SIG-M5 (cell line): ENCODE measurements around the gene LBP.
"Not testable (repeated sequence)": the region's sequence is repeated elsewhere in the genome, so short reads cannot be mapped to it uniquely, and the experiment has no call there.

Experiments used
- DNase-seq: peaks from one replicate; lab custom pipeline; 2025; lab: John Stamatoyannopoulos, UW

Gene LBP

DNA sequence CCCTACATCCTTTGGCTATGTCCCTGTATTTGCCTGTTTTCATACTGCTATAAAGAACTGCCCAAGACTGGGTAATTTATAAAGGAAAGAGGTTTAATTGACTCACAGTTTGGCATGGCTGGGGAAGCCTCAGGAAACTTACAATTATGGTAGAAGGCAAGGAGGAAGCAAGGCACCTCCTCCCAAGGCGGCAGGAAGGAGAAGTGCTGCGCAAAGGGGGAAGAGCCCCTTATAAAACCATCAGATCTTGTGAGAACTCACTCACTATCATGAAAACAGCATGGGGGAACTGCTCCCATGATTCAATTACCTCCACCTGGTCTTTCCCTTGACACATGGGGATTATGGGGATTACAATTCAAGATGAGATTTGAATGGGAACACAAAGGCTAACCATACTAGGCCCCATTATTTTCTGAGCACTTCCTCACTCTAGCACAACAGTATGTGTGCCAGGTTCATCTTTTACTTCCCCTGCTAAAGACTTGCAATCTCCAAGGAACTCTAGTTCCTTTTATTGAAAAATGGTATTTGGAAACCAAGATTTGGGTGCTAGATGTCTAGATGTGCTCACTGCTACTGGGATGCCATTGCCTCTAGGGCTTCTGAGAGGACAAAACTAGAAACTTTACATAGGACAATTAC, 49.6 kb downstream of the LBP start:
- not testable (repeated sequence) for DNase-seq

DNA sequence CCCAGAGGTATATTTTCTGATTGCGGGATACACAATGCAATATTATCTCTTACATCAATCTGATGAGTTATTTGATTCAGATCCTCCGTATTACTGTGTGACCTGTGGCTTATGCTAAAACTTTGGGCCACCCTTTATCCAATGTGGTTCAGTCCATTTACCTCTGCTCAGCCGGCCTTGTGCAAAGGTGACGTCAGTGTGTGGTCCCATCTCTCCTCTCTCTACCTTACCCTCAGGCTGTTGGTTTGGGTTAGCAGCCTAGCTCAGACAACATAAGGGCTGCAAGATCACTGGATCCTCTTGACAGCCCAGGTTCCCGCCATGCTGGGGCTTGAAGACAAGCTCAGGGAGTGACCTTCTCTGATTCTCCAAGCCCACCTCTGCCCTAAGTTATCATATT, 55.8 kb downstream of the LBP start:
- DNase-seq, result no peak

DNA sequence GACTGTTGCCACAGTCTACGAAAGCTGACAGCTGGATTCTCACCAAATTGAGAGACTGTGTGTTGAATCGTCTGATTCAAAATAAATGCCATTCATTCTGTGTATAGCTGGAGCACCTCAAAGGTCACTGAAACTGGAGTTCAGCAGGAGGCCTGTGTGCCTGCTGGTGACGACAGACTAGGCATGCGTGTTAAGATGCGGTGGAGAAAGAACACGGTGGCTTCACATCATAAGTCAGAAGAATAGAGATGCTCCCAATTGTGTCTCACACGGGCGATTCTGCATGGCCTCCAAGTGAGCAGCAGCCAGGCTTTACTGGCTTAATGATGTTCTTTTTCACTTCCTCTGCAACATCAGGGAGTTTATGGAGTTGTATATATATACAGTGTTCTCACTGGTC, 56.5 kb downstream of the LBP start:
- DNase-seq, result no peak

DNA sequence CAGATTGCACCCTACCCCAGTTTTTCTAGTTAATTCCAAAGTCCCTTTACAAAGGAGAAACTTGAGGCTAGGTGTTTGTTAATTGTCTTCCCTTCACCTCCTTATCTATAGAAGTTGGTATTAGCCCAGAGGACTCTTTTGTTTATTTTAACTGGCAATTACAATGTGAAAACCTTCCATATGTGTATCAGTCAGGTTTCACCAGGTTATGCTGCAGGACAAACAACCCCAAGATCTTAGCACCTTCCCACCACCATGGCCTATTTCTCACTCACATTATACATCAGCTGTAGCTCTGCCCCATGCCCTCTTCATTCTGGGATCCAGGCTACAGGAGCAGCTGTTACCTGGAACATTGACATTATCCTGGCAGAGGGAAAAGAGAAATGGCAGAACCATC, 57.7 kb downstream of the LBP start:
- no peak for DNase-seq

DNA sequence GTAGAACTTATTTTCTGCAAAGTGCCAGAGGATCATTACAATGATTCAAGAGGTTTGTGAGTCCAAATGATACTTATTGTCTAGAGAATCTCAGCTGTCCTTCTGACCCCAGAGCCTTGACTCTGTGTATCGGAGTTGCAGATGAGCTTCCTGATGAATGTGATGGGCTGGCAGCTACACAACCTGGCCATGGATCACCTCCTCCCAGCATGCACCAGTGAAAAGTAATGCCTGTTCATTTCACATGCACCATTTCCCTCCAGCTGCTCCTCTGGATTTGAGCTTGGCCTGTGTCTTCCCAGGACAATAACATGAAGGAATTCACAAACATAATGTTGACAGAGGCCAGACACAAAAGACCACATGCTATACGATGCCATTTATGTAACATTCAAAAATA, 58.9 kb downstream of the LBP start:
- no peak for DNase-seq

DNA sequence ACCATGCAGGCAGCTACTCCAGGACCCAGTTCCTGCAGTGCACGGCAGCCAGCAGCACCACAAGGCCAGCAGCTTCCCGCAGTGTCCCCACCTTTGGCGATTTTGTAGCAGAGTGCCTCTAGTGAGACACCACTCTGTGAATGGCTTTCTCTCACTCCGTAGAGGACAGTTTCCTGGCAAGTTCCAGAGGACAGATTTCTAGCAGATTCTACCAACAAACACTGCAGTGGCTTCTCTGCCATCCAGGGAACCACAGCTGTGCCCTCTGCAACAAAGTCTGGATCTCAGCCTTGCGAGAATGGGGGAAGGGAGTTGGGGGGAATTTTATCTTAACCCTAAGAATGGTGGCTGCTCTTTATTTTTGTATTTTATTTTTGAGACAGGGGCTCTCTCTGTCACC, 60.2 kb downstream of the LBP start:
- DNase-seq, result no peak

DNA sequence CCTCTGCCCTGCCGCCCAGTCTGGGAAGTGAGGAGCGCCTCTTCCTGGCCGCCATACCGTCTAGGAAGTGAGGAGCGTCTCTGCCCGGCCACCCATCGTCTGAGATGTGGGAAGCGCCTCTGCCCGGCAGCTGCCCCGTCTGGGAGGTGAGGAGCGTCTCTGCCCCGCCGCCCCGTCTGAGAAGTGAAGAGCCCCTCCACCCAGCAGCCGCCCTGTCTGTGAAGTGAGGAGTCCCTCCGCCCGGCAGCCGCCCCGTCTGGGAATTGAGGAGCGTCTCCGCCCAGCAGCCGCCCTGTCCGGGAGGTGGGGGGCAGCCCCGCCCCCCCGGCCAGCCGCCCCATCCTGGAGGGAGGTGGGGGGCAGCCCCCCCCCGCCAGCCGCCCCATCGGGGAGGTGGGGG, 61.0 kb downstream of the LBP start:
- no peak for DNase-seq

DNA sequence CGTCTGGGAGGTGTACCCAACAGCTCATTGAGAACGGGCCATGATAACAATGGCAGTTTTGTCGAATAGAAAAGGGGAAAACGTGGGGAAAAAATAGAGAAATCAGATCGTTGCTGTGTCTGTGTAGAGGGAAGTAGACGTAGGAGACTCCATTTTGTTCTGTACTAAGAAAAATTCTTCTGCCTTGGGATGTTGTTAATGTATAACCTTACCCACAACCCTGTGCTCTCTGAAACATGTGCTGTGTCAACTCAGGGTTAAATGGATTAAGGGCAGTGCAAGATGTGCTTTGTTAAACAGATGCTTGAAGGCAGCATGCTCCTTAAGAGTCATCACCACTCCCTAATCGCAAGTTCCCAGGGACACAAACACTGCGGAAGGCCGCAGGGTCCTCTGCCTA, 61.5 kb downstream of the LBP start:
- DNase-seq, result not testable (repeated sequence)

DNA sequence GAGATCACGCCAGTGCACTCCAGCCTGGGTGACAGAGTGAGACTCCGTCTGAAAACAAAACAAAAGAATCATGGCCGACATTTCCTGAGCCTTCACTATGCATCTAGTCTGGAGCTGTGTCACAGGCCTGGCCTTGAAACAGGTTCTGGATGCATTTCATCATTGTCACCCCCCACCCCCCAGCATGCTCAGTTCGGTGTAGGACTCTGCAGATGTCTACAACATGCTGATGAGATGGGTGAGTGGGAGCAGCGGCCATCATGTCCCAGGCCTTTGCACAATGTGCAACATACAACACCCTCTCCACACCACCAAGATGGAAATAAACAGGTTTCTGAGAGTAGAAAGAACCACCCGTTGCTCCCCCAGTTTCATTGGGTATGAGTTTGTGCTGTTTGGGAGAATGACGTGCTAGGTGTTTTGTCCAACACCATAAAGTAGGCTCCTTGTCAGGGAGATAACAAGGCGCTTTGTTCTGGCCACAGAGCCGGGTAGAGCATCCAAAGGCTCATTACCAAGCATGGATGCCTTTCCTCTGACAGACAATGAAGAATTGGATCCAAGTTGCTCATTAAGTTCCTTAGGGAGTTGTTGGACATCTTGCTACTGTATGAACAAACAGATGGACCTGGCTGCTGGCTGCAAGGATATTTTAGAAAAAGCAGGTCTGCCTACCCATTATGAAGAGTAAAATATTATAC, 66.7 kb downstream of the LBP start:
- no peak for DNase-seq

DNA sequence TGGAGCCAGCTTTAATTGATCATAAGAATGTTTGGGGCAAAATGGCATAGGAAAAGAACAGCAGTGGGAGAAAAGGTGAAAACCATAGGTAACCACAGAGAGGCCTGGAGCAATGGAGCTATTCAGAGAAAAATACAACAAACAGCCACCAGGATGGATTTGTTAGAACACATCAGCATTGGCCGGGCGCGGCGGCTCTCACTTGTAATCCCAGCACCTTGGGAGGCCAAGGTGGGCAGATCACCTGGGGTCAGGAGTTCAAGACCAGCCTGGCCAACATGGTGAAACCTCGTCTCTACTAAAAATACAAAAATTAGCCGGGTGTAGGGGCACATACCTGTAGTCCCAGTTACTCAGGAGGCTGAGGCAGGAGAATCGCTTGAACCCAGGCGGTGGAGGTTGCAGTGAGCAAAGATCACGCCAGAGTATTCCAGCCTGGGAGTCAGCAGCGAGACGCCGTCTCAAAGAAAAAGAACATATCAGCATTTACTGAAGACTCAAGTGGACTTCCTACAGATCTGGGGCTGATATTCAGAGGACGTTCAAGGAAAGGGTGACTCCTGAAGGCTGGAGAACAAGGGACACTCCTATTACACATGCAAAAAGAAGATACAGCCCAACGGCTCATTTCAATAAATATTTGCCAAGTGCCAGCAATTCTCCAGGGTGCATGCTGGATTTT, 68.6 kb downstream of the LBP start:
- no peak for DNase-seq

DNA sequence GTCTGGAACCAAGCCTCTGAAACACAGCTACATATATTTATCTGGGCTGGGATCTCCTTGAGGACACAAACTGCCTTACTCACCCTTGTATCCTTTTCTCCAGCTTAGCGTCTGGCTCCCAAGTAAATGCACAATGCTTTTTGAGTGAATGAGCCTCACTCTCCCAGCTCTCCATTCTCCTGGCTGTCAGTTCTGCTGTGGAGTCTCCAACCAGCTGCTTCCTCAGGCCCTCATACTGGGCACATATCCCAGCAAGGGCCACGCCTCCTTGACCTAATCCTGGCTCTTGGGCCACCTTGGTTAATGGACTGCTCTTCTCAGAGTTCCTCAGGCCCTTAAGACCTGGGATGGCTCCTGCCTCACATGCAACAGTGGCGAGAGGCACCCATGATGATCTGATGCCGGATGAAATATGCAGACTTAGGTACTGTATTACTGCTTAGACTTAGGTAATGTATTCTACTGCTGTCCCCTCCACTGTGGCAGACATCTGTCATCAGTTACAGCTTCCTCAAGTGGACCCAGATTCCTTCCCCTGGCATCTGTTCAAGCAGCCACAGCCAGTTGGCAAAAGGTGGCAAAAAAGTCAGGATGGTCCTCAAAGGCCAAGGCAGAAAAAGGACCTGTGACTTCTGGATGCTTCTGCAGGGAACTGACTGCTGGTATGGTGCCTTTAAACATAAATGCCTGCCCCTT, 72.4 kb downstream of the LBP start:
- no peak for DNase-seq

DNA sequence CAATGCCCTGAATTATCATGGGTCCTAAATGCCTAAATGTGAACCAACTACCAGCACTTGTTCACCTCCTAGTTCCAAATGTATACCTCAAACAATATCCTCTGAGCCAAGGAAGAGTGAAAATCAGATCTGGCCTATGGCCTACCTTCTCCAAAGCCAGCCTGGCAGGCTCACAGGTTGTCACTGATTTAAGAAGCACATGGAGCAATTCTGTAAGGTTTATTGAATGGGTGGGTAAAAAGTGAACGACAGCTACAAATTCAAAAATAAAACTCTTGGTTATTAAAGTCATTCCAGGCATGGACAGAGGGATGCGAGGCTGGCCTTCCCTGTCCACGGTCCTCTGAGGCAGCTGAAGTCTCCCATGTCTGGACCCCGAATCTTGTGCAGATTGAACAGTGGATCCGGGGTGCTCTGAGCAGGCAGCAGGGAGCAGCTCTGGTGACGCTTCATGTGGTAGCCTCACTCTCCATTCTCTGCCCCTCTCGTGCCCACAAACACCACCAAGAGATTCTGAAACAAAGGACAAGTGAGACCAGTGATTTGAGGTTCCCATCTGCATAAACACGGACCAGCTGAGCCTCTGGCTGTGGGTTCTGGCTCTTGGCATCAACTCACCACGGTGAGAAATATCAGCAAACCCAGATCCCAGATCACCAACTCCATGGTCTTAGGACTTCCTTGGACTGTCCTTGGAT, 74.3 kb downstream of the LBP start:
- no peak for DNase-seq

DNA sequence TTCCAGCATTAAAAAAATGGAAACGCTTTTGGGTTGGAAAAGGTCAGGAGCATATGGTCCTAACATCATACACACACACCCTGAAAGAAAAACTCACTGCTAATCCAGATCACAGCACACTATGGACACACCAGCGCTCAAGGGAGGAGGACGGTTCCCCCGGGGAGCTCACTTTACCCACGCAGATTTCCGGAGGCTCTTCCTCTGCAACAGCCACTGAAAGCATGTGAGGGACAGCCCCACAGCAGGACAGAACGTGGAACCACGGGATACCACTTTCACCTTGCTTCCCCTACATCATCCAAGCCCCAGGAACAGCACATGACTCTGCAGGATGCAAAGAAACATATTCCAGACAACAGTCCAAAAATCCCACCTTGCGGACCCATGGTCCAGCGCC, 75.6 kb downstream of the LBP start:
- DNase-seq, result no peak

DNA sequence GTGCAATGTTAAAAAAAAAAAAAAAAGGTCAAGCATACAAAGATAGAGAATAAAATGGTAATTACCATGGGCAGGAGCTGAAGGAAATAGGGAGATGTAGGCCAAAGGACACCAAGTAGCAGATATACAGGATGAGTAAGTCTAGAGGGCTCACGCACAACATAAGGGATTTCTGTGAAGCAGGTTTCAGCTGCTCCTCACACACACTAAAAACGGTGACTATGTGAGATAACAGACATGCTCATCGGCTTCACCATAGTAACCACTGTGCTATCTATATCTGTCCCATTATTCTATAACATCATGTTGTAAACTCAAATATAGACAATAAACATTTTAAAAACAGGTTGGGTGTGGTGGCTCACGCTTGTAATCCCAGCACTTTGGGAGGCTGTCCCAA, 77.3 kb downstream of the LBP start:
- no peak for DNase-seq

DNA sequence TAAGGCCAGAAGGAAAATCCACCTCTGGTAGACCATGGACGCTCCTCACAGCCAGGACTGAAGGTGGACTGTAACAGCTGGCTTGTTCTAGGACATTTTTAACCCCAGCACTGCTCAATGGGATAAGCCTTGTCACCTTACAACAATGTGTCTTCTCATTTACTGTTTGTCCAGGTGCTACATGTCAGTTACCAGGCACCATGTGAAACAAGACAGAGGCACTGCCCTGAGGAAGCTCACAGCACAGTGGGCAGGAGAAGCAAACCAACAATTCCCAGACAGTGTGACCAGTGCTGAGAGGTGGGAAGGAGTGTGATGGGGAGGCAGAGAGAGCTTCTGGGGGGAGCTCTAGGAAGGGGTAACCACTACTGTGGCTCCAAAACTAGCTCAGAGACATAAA, 78.1 kb downstream of the LBP start:
- DNase-seq, result no peak

DNA sequence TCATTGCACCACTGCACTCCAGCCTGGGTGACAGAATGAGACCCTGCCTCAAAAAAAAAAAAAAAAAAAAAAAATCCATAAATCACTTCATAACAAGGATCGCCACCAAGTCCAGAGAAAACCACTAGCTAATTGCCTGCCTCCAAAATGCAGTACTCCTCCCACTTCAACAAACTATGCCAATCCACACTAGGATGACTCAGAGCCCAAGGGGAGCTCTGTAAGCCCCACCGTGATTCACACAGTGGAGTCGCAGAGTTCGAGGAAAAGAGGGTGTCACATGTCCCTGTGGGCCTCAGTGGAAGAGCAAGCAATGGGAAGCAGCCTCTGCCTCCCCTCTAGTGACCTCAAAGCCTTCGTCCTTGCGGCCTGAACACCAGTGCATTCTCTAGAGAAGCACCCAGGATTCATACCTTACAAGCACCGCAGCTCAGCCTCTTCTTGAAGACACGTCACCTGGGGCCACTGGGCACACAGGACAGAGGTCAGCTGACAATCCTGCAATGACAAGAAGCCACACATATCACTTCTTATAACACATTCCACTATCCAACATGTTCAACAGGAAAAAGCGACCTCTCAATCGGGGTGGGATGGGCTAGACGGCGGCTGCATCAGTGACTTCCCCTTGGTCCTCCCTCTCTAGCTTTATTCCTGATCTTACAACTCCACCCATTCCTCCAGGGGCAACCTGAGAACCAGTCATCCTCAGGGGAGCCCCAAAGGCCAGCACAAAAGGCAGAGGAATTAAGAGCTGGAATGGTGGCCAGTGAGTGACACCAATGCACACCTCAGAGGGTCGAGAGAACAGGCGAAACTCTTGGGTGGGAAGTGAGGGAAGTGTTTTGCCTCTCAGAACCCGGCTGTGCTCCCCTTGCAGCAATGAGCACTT, 80.0 kb downstream of the LBP start:
- no peak for DNase-seq
